Parathyroid adenoma (tissue), 2 donors: Measurements from ENCODE around the gene AKT3.
"Not testable (repeated sequence)": the region's sequence is repeated elsewhere in the genome, so short reads cannot be mapped to it uniquely, and the experiment has no call there.

ENCODE experiments used
- H2AFZ ChIP-seq: fragments of 300-600 bp; sonication (generic); one replicate; pipeline ENCODE4 v1.7.0; 2017; ENCODE audit warnings: antibody characterized with exemption, mild to moderate bottlenecking
- H3K27ac ChIP-seq: fragments of 300-600 bp; sonication (generic); one replicate; pipeline ENCODE4 v1.7.0; 2017
- H3K27me3 ChIP-seq: fragments of 300-600 bp; sonication (generic); one replicate; pipeline ENCODE4 v1.7.0; 2017; ENCODE audit warnings: low read length; ENCODE audit not compliant: control insufficient read depth, insufficient read depth
- H3K36me3 ChIP-seq: fragments of 300-600 bp; sonication (generic); one replicate; pipeline ENCODE4 v1.7.0; 2017; ENCODE audit warnings: low read length; ENCODE audit not compliant: control insufficient read depth, insufficient read depth
- H3K4me1 ChIP-seq: fragments of 300-600 bp; sonication (generic); one replicate; pipeline ENCODE4 v1.7.0; 2017; ENCODE audit warnings: control low read depth
- H3K4me2 ChIP-seq: fragments of 300-600 bp; sonication (generic); one replicate; pipeline ENCODE4 v1.7.0; 2017; ENCODE audit warnings: low read length
- H3K4me3 ChIP-seq: fragments of 300-600 bp; sonication (generic); one replicate; pipeline ENCODE4 v1.7.0; 2017; ENCODE audit warnings: low read depth, low read length
- H3K79me2 ChIP-seq: fragments of 300-600 bp; sonication (generic); one replicate; pipeline ENCODE4 v1.7.0; 2017; ENCODE audit warnings: control low read depth
- H3K9ac ChIP-seq: fragments of 300-600 bp; sonication (generic); one replicate; pipeline ENCODE4 v1.7.0; 2017; ENCODE audit warnings: mild to moderate bottlenecking
- H3K9me3 ChIP-seq: fragments of 300-600 bp; sonication (generic); one replicate; pipeline ENCODE4 v1.7.0; 2017; ENCODE audit warnings: low read length; ENCODE audit not compliant: control insufficient read depth
- TF ChIP-seq, protein P1 (sequence below): fragments of 300-600 bp; sonication (generic); IDR thresholded peaks from one replicate; pipeline ENCODE4 v1.7.0; 2017; ENCODE audit warnings: antibody characterized with exemption, mild to moderate bottlenecking
- donor health status: primary hyperparathyroidism.

Gene AKT3

DNA sequence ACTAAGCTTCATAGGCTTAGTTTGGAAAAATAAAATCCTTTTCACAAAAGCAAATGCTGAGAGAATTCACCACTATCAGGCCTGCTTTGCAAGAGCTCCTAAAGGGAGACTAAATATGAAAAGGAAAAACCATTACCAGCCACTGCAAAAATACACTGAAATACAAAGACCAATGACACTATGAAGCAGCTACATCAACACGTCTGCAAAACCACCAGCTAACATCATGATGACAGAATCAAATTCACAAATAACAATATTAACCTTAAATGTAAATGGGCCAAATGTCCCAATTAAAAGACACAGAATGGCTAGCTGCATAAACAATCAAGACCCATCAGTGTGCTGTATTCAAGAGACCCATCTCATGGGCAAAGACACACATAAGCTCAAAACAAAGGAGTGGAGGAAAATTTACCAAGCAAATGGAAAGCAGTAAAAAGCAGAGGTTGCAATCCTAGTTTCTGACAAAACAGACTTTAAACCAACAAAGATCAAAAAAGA lies 28.8 kb downstream of the AKT3 start:
- H3K27me3 ChIP-seq = no peaks in the 10 kb centered on the region
- no peak overlapping the region for H3K4me3 ChIP-seq
- no peak overlapping the region for H2AFZ ChIP-seq
- no peaks in the 10 kb centered on the region for H3K4me1 ChIP-seq
- H3K27ac ChIP-seq = no peak overlapping the region
- H3K4me2 ChIP-seq = no peak overlapping the region
- H3K79me2 ChIP-seq = peaks cover 27% of the 10 kb centered on the region
- H3K36me3 ChIP-seq = no peaks in the 10 kb centered on the region
- TF ChIP-seq, protein P1, sequence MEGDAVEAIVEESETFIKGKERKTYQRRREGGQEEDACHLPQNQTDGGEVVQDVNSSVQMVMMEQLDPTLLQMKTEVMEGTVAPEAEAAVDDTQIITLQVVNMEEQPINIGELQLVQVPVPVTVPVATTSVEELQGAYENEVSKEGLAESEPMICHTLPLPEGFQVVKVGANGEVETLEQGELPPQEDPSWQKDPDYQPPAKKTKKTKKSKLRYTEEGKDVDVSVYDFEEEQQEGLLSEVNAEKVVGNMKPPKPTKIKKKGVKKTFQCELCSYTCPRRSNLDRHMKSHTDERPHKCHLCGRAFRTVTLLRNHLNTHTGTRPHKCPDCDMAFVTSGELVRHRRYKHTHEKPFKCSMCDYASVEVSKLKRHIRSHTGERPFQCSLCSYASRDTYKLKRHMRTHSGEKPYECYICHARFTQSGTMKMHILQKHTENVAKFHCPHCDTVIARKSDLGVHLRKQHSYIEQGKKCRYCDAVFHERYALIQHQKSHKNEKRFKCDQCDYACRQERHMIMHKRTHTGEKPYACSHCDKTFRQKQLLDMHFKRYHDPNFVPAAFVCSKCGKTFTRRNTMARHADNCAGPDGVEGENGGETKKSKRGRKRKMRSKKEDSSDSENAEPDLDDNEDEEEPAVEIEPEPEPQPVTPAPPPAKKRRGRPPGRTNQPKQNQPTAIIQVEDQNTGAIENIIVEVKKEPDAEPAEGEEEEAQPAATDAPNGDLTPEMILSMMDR = no peak
- H3K9ac ChIP-seq = no peak overlapping the region
- no peaks in the 10 kb centered on the region for H3K9me3 ChIP-seq

DNA sequence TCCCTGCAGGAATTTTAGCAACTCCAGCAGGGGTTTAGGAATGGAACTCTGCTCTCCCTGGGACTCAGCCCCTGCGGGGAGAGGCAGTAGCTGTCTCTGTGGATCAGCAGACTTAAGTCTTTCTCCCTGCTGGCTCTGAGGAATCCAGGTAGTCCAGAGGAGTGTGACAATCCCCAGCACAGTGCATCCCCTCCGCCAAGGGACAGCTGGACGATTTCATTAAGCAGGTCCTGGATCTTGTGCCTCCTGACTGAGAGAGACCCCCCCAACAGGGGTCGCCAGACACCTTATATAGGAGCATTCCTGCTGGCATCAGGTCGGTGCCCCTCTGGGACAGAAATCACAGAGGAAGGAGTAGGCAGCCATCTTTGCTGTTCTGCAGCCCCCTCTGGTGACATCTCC lies 30.6 kb downstream of the AKT3 start:
- Histone ChIP-seq H3K9ac (no peak overlapping the region), H3K27me3 (no peaks in the 10 kb centered on the region), H3K79me2 (peaks cover 17% of the 10 kb centered on the region), H3K36me3 (no peaks in the 10 kb centered on the region), H3K9me3 (no peaks in the 10 kb centered on the region), H2AFZ (no peak overlapping the region), H3K4me2 (no peak overlapping the region), H3K4me1 (no peaks in the 10 kb centered on the region), H3K27ac (no peak overlapping the region), H3K4me3 (no peak overlapping the region)
- TF ChIP-seq, protein P1 = no peak

DNA sequence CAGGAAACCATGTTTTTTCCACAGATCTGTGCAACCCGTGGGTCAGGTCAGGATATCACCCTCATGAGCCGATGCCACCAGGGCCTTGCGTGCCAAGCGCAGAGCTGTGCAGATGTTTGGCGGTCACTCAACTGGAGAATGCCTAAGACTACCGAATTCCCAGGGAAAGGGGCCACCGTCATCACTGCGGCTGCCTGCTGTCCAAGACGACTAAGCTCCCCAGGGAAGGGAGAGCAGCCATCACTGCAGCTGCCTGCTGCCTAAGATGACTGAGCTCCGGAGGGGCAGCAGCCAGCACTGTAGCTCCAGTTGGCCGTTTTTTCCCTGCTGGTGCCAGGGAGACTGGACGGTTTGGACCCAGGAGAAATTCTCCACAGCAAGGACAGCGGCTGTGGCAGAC lies 31.1 kb downstream of the AKT3 start:
- TF ChIP-seq, protein P1 = no peak
- Histone ChIP-seq H3K4me2 (no peak overlapping the region), H3K9me3 (no peaks in the 10 kb centered on the region), H3K4me3 (no peak overlapping the region), H3K27ac (no peak overlapping the region), H3K4me1 (no peaks in the 10 kb centered on the region), H2AFZ (no peak overlapping the region), H3K36me3 (no peaks in the 10 kb centered on the region), H3K9ac (no peak overlapping the region), H3K27me3 (no peaks in the 10 kb centered on the region), H3K79me2 (peaks cover 17% of the 10 kb centered on the region)

DNA sequence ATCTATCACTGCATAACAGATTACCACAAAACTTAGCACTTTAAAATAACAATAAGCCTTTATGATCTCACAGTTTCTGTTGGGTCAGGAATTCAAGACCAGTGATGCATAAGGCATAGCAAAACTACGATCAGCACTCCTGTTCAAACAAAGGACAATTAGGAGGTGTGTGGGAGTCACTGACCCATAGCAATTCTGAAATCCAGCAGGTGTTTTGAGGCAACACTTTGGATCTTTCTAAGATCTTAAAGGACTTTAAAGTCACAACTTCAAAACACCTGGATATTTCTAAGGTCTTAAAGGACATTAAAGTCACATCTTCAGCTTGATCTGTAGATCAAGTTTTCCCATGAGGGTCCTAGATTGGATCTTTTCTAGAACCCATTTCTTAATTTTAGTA lies 35.3 kb downstream of the AKT3 start:
- no peak overlapping the region for H3K4me3 ChIP-seq
- no peaks in the 10 kb centered on the region for H3K27me3 ChIP-seq
- H3K27ac ChIP-seq = no peak overlapping the region
- H2AFZ ChIP-seq = no peak overlapping the region
- TF ChIP-seq, protein P1 = no peak
- H3K9ac ChIP-seq = no peak overlapping the region
- peaks cover 11% of the 10 kb centered on the region for H3K79me2 ChIP-seq
- no peaks in the 10 kb centered on the region for H3K4me1 ChIP-seq
- no peaks in the 10 kb centered on the region for H3K9me3 ChIP-seq
- no peaks in the 10 kb centered on the region for H3K36me3 ChIP-seq
- no peak overlapping the region for H3K4me2 ChIP-seq

DNA sequence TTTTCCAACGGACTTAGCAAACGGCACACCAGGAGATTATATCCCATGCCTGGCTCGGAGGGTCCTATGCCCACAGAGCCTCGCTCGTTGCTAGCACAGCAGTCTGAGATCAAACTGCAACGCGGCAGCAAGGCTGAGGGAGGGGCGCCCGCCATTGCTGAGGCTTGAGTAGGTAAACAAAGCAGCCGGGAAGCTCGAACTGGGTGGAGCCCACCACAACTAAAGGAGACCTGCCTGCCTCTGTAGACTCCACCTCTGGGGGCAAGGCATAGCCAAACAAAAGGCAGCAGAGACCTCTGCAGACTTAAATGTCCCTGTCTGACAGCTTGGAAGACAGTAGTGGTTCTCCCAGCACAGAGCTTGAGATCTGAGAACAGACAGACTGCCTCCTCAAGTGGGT lies 42.7 kb downstream of the AKT3 start:
- H2AFZ ChIP-seq, H3K27ac ChIP-seq, H3K4me1 ChIP-seq, H3K27me3 ChIP-seq, H3K9me3 ChIP-seq, H3K36me3 ChIP-seq, H3K4me3 ChIP-seq, H3K4me2 ChIP-seq, H3K9ac ChIP-seq: not testable (repeated sequence)
- H3K79me2 ChIP-seq = peaks cover 10% of the 10 kb centered on the region
